ENCODE results near the gene CPEB3.

Gene CPEB3

DNA sequence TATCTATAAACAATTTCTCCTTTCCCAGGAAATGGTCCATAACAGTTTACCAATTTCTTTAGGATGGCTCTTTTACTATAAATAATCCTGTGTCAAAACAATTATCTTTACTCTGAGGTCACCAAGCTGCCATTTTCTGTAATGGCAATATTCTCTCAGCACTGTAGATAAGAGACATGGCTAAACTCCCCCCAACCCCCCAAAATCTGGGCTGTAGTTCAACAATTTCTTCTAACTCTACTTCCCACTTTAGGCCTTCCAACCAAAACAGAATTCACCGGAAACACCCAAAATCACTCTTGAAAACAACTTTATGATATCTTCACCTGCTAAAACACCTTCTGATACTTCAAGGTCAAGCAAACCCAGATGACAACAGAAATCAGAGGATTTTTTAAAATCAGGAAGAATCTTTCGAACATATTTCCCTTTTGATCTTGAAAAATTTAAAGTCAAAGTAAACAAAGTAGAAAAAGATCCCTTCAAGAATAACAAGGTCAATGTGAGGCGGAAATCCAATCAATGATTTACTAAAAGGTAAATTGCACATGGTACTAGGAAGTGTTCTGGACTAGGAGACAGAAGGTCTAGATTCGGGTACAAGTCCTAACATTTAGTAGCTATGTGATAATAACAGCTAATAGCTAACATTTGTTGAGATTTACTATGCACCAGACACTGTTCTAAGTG, 176.8 kb downstream of the CPEB3 start:
- peaks cover 0 to 6% of the 10 kb centered on the region in 2 donors for H3K36me3 ChIP-seq (ENCODE audit: control insufficient read depth in 2 of 2, insufficient read depth in 2 of 2, low read length in 2 of 2)
- no peak overlapping the region for H3K27ac ChIP-seq (ENCODE audit: low read depth in 2 of 2, low read length in 2 of 2)

GRCh38 chr10:92112462-92112861, 178.4 kb downstream of the CPEB3 start:
- H3K27me3 ChIP-seq (ENCODE audit: control insufficient read depth in 2 of 2, insufficient read depth in 2 of 2, low read length in 2 of 2) = no peaks in the 10 kb centered on the region
- H3K9ac ChIP-seq (ENCODE audit: low read depth in 1 of 2, low read length in 2 of 2) = no peak overlapping the region
- no peaks in the 10 kb centered on the region for H3K9me3 ChIP-seq (ENCODE audit: control insufficient read depth in 2 of 2, low read length in 2 of 2)
- H3K27ac ChIP-seq (ENCODE audit: low read depth in 2 of 2, low read length in 2 of 2) = no peak overlapping the region
- H3K4me3 ChIP-seq (ENCODE audit: low read length in 2 of 2) = no peak overlapping the region
- peaks cover 0 to 4% of the 10 kb centered on the region in 2 donors for H3K4me1 ChIP-seq (ENCODE audit: control insufficient read depth in 2 of 2, insufficient read depth in 2 of 2, low read length in 2 of 2)
- H3K36me3 ChIP-seq (ENCODE audit: control insufficient read depth in 2 of 2, insufficient read depth in 2 of 2, low read length in 2 of 2) = peaks cover 0 to 6% of the 10 kb centered on the region in 2 donors

More for the DNA sequence above, 176.8 kb downstream of the CPEB3 start:
- H3K4me1 ChIP-seq (ENCODE audit: control insufficient read depth in 2 of 2, insufficient read depth in 2 of 2, low read length in 2 of 2) = peaks cover 0 to 4% of the 10 kb centered on the region in 2 donors
- no peaks in the 10 kb centered on the region for H3K9me3 ChIP-seq (ENCODE audit: control insufficient read depth in 2 of 2, low read length in 2 of 2)
- H3K9ac ChIP-seq (ENCODE audit: low read depth in 1 of 2, low read length in 2 of 2) = no peak overlapping the region
- no peak overlapping the region for H3K4me3 ChIP-seq (ENCODE audit: low read length in 2 of 2)
- H3K27me3 ChIP-seq (ENCODE audit: control insufficient read depth in 2 of 2, insufficient read depth in 2 of 2, low read length in 2 of 2) = no peaks in the 10 kb centered on the region

GRCh38 chr10:92111336-92111939, 179.4 kb downstream of the CPEB3 start:
- peaks cover 0 to 4% of the 10 kb centered on the region in 2 donors for H3K4me1 ChIP-seq (ENCODE audit: control insufficient read depth in 2 of 2, insufficient read depth in 2 of 2, low read length in 2 of 2)
- no peak overlapping the region for H3K9ac ChIP-seq (ENCODE audit: low read depth in 1 of 2, low read length in 2 of 2)
- no peaks in the 10 kb centered on the region for H3K9me3 ChIP-seq (ENCODE audit: control insufficient read depth in 2 of 2, low read length in 2 of 2)
- no peak overlapping the region for H3K4me3 ChIP-seq (ENCODE audit: low read length in 2 of 2)
- no peak overlapping the region for H3K27ac ChIP-seq (ENCODE audit: low read depth in 2 of 2, low read length in 2 of 2)
- no peaks in the 10 kb centered on the region for H3K27me3 ChIP-seq (ENCODE audit: control insufficient read depth in 2 of 2, insufficient read depth in 2 of 2, low read length in 2 of 2)
- peaks cover 0 to 6% of the 10 kb centered on the region in 2 donors for H3K36me3 ChIP-seq (ENCODE audit: control insufficient read depth in 2 of 2, insufficient read depth in 2 of 2, low read length in 2 of 2)

- H3K9ac ChIP-seq (ENCODE audit: low read depth in 1 of 2, low read length in 2 of 2) = no peak overlapping the region
- H3K36me3 ChIP-seq (ENCODE audit: control insufficient read depth in 2 of 2, insufficient read depth in 2 of 2, low read length in 2 of 2) = peaks cover 0 to 6% of the 10 kb centered on the region in 2 donors
- no peaks in the 10 kb centered on the region for H3K27me3 ChIP-seq (ENCODE audit: control insufficient read depth in 2 of 2, insufficient read depth in 2 of 2, low read length in 2 of 2)
- H3K4me1 ChIP-seq (ENCODE audit: control insufficient read depth in 2 of 2, insufficient read depth in 2 of 2, low read length in 2 of 2) = peaks cover 0 to 4% of the 10 kb centered on the region in 2 donors
- no peak overlapping the region for H3K27ac ChIP-seq (ENCODE audit: low read depth in 2 of 2, low read length in 2 of 2)
- H3K4me3 ChIP-seq (ENCODE audit: low read length in 2 of 2) = no peak overlapping the region
- H3K9me3 ChIP-seq (ENCODE audit: control insufficient read depth in 2 of 2, low read length in 2 of 2) = no peaks in the 10 kb centered on the region
Observed at GRCh38 chr10:92110039-92110794, 180.7 kb downstream of the CPEB3 start.

- Histone ChIP-seq H3K9ac (ENCODE audit: low read depth in 1 of 2, low read length in 2 of 2) (no peak overlapping the region), H3K9me3 (ENCODE audit: control insufficient read depth in 2 of 2, low read length in 2 of 2) (no peaks in the 10 kb centered on the region), H3K4me3 (ENCODE audit: low read length in 2 of 2) (no peak overlapping the region), H3K36me3 (ENCODE audit: control insufficient read depth in 2 of 2, insufficient read depth in 2 of 2, low read length in 2 of 2) (peaks cover 0 to 6% of the 10 kb centered on the region in 2 donors), H3K4me1 (ENCODE audit: control insufficient read depth in 2 of 2, insufficient read depth in 2 of 2, low read length in 2 of 2) (no peaks in the 10 kb centered on the region), H3K27me3 (ENCODE audit: control insufficient read depth in 2 of 2, insufficient read depth in 2 of 2, low read length in 2 of 2) (no peaks in the 10 kb centered on the region), H3K27ac (ENCODE audit: low read depth in 2 of 2, low read length in 2 of 2) (no peak overlapping the region)
Observed at GRCh38 chr10:92108747-92109146, 182.1 kb downstream of the CPEB3 start.

DNA sequence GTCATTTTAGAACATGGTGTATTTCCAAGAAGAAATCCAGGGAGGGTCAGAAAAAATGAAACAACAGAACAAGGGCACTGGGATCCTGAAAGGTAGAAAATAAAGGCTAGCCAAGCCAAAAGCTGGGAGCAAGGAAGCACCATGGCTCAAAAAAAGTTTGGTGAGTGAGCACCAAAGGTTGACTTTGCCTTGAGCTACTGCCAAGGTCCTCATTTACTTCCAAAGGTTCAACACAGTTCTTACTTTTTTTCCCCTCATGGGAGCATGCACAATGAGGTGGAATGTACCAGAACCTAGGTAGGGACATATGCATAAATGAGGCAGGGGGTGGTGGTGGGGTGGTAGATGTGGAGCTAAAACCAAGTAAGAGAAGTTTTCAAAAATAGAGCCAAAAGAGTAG, 182.8 kb downstream of the CPEB3 start:
- H3K27ac ChIP-seq (ENCODE audit: low read depth in 2 of 2, low read length in 2 of 2) = no peak overlapping the region
- no peaks in the 10 kb centered on the region for H3K4me1 ChIP-seq (ENCODE audit: control insufficient read depth in 2 of 2, insufficient read depth in 2 of 2, low read length in 2 of 2)
- H3K27me3 ChIP-seq (ENCODE audit: control insufficient read depth in 2 of 2, insufficient read depth in 2 of 2, low read length in 2 of 2) = no peaks in the 10 kb centered on the region
- H3K9ac ChIP-seq (ENCODE audit: low read depth in 1 of 2, low read length in 2 of 2) = no peak overlapping the region
- no peak overlapping the region for H3K4me3 ChIP-seq (ENCODE audit: low read length in 2 of 2)
- H3K9me3 ChIP-seq (ENCODE audit: control insufficient read depth in 2 of 2, low read length in 2 of 2) = no peaks in the 10 kb centered on the region
- H3K36me3 ChIP-seq (ENCODE audit: control insufficient read depth in 2 of 2, insufficient read depth in 2 of 2, low read length in 2 of 2) = peaks cover 0 to 6% of the 10 kb centered on the region in 2 donors

GRCh38 chr10:92103376-92104090, 187.3 kb downstream of the CPEB3 start:
- no peak overlapping the region for H3K4me3 ChIP-seq (ENCODE audit: low read length in 2 of 2)
- H3K27ac ChIP-seq (ENCODE audit: low read depth in 2 of 2, low read length in 2 of 2) = no peak overlapping the region
- H3K9me3 ChIP-seq (ENCODE audit: control insufficient read depth in 2 of 2, low read length in 2 of 2) = no peaks in the 10 kb centered on the region
- no peaks in the 10 kb centered on the region for H3K27me3 ChIP-seq (ENCODE audit: control insufficient read depth in 2 of 2, insufficient read depth in 2 of 2, low read length in 2 of 2)
- H3K9ac ChIP-seq (ENCODE audit: low read depth in 1 of 2, low read length in 2 of 2) = no peak overlapping the region
- H3K36me3 ChIP-seq (ENCODE audit: control insufficient read depth in 2 of 2, insufficient read depth in 2 of 2, low read length in 2 of 2) = no peaks in the 10 kb centered on the region
- no peaks in the 10 kb centered on the region for H3K4me1 ChIP-seq (ENCODE audit: control insufficient read depth in 2 of 2, insufficient read depth in 2 of 2, low read length in 2 of 2)

DNA sequence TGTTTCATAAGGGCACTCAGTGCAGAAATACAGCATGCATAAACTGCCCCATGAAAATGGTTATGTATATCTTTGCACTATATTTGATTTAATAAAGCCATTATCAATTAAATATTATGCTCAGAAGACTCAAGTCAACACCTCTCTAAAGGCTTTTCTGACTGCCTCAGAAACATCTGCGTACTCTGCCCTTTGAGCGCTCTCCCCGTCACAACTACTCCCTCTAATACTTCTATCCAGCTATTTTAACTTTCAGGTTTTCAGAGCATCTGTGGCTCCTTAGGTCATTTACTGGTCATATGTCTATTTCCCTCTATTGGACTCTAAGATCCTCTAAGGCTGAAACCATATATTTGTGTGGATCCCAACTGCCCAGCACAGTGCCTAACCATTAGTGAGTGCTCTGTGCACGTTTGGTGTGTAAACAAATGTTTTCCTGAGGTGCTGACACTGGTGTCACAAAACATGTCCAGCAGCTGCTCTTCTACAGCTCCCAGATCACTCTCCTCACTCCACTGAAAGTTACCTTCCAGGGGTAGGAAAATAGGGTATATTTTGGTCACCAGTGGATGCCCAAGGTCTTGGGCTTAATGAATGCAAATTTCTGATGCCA, 188.2 kb downstream of the CPEB3 start:
- Histone ChIP-seq H3K36me3 (ENCODE audit: control insufficient read depth in 2 of 2, insufficient read depth in 2 of 2, low read length in 2 of 2) (no peaks in the 10 kb centered on the region), H3K27me3 (ENCODE audit: control insufficient read depth in 2 of 2, insufficient read depth in 2 of 2, low read length in 2 of 2) (no peaks in the 10 kb centered on the region), H3K4me3 (ENCODE audit: low read length in 2 of 2) (no peak overlapping the region), H3K4me1 (ENCODE audit: control insufficient read depth in 2 of 2, insufficient read depth in 2 of 2, low read length in 2 of 2) (no peaks in the 10 kb centered on the region), H3K27ac (ENCODE audit: low read depth in 2 of 2, low read length in 2 of 2) (no peak overlapping the region), H3K9me3 (ENCODE audit: control insufficient read depth in 2 of 2, low read length in 2 of 2) (no peaks in the 10 kb centered on the region), H3K9ac (ENCODE audit: low read depth in 1 of 2, low read length in 2 of 2) (no peak overlapping the region)

DNA sequence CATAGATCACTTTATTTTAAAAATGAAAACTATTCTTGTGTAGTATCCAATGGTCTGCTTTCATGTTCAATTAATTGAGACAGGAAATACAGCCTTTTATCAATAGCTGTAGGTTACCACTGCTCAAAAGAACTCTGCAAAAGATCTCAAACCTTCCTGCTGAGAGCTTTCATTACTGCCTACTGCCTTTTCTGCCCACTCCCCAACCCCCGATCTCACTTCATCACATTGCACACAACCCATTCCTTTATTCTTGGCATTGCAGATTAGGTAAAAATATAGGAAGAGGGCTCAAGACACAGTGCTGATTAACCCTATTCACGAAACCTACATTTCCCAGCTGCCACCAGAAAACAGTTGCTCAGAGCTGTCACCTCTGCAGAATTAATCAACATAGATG, 195.9 kb downstream of the CPEB3 start:
- H3K27ac ChIP-seq (ENCODE audit: low read depth in 2 of 2, low read length in 2 of 2) = no peak overlapping the region
- no peak overlapping the region for H3K9ac ChIP-seq (ENCODE audit: low read depth in 1 of 2, low read length in 2 of 2)
- no peaks in the 10 kb centered on the region for H3K27me3 ChIP-seq (ENCODE audit: control insufficient read depth in 2 of 2, insufficient read depth in 2 of 2, low read length in 2 of 2)

More for the DNA sequence above, 195.9 kb downstream of the CPEB3 start:
- H3K4me3 ChIP-seq (ENCODE audit: low read length in 2 of 2) = no peak overlapping the region
- no peaks in the 10 kb centered on the region for H3K4me1 ChIP-seq (ENCODE audit: control insufficient read depth in 2 of 2, insufficient read depth in 2 of 2, low read length in 2 of 2)
- H3K9me3 ChIP-seq (ENCODE audit: control insufficient read depth in 2 of 2, low read length in 2 of 2) = no peaks in the 10 kb centered on the region
- H3K36me3 ChIP-seq (ENCODE audit: control insufficient read depth in 2 of 2, insufficient read depth in 2 of 2, low read length in 2 of 2) = no peaks in the 10 kb centered on the region
